ENCODE measurements around the gene KPNA3. TPM values are rescaled to one million over a fixed set of nuclear protein-coding genes. Genes with fewer than 3 reads are reported as not detected.

Gene KPNA3
- total RNA-seq, 1 donor from 2014 or later = 46.6 TPM

DNA sequence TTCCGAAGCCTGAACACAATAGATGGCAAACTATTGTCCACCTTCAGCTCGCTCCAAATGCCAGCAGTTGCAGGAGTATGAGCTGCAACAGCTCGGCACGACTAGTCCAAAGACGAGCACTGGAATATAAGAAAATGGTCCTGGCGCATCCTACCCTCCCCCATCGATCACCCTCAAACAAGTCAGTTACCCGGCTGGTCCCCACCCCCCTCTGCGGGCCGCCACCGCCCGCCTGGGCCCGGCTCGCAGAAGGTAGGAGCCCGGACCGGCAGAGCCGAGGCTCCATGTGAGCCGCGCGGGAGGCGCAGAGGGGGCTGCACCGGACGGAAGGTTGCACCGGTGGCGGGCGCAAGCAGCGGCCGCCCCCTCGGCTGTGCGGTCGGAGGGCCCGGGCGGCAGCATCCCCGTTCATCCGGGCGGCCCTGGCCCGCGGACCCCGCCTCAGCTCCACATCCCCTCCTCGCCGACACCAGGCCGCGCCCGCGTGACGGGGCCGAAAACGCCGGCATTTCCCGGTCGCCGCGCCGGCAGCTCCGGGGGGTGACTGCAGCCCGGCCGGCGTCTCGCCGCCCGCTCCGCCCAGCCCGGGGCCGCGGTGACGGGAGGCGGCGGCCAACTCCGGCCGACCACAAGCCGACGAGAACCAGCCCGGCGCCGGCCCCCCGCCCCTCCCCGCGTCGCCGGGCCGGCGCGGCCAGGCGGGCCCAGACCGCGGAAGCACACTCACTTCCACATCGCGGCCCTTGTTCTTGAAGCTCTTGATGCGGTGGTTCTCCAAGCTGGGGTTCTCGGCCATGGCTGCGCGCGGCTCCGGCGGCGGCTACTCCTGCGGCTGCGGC, 552 bp downstream of the KPNA3 start:
- Mint-ChIP-seq H3K4me1 (ENCODE audit: low read depth, unreplicated experiment) (peaks cover 15% of the 10 kb centered on the region), H3K4me3 (ENCODE audit: unreplicated experiment) (peak overlapping the region; percentile 95), H3K9me3 (ENCODE audit: unreplicated experiment) (peaks cover 12% of the 10 kb centered on the region), H3K27me3 (ENCODE audit: unreplicated experiment) (peaks cover 7% of the 10 kb centered on the region), H3K36me3 (ENCODE audit: unreplicated experiment) (peaks cover 6% of the 10 kb centered on the region), H3K27ac (ENCODE audit: unreplicated experiment) (peak overlapping the region; percentile 97)
- peak; percentile 72 for DNase-seq
- no peak for TF ChIP-seq CTCF (IDR thresholded peaks at IDR 0.05; ENCODE audit: partially characterized antibody, unreplicated experiment)

- Mint-ChIP-seq H3K4me1 (ENCODE audit: low read depth, unreplicated experiment) (peaks cover 15% of the 10 kb centered on the region), H3K27me3 (ENCODE audit: unreplicated experiment) (peaks cover 7% of the 10 kb centered on the region), H3K4me3 (ENCODE audit: unreplicated experiment) (peak overlapping the region; percentile 95), H3K36me3 (ENCODE audit: unreplicated experiment) (peaks cover 6% of the 10 kb centered on the region), H3K27ac (ENCODE audit: unreplicated experiment) (peak overlapping the region; percentile 97), H3K9me3 (ENCODE audit: unreplicated experiment) (peaks cover 12% of the 10 kb centered on the region)
- DNase-seq = no peak
- no peak for TF ChIP-seq CTCF (IDR thresholded peaks at IDR 0.05; ENCODE audit: partially characterized antibody, unreplicated experiment)
These were observed 1.2 kb downstream of the KPNA3 start for GRCh38 chr13:49791315-49791710.

GRCh38 chr13:49789968-49790367, 2.5 kb downstream of the KPNA3 start:
- H3K27ac Mint-ChIP-seq (ENCODE audit: unreplicated experiment) = peak overlapping the region; percentile 9

DNA sequence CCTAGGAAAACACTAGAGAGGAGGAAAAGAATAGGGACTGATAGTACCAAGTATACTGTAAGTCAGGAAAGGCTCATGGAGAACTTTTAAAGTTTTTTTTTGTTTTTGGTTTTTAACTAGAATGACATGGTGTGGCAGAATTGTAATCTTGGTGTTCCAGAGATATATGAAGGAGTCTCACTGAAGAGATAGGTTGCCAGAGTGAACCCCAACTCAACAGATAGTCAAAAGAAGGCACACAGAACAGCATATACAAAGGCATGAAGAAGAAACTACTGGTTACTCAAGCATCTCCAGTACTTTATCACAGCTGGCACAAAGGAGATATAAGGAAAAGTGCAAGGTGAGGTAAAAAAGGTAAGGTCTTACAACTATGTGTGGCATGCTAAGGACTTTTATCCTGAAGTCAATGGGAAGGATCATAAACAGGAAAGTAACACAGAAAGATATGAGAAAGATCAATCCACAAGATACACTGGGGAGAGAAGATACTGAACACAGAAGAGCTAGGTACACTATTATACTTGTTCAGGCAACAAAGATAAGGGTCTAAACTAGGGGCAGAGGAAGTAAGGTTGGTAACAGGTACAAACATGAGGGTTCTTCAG, 6.0 kb downstream of the KPNA3 start:
- H3K27me3 Mint-ChIP-seq (ENCODE audit: unreplicated experiment) = peaks cover 2% of the 10 kb centered on the region
- H3K9me3 Mint-ChIP-seq (ENCODE audit: unreplicated experiment) = peaks cover 5% of the 10 kb centered on the region
- no peak overlapping the region for H3K4me3 Mint-ChIP-seq (ENCODE audit: unreplicated experiment)
- DNase-seq = no peak
- no peak overlapping the region for H3K27ac Mint-ChIP-seq (ENCODE audit: unreplicated experiment)
- no peak for TF ChIP-seq CTCF (IDR thresholded peaks at IDR 0.05; ENCODE audit: partially characterized antibody, unreplicated experiment)
- peaks cover 33% of the 10 kb centered on the region for H3K4me1 Mint-ChIP-seq (ENCODE audit: low read depth, unreplicated experiment)
- peaks cover 4% of the 10 kb centered on the region for H3K36me3 Mint-ChIP-seq (ENCODE audit: unreplicated experiment)

More at GRCh38 chr13:49789968-49790367, 2.5 kb downstream of the KPNA3 start:
- H3K27me3 Mint-ChIP-seq (ENCODE audit: unreplicated experiment) = peaks cover 7% of the 10 kb centered on the region
- peaks cover 11% of the 10 kb centered on the region for H3K9me3 Mint-ChIP-seq (ENCODE audit: unreplicated experiment)
- TF ChIP-seq CTCF (IDR thresholded peaks at IDR 0.05; ENCODE audit: partially characterized antibody, unreplicated experiment) = no peak
- H3K4me1 Mint-ChIP-seq (ENCODE audit: low read depth, unreplicated experiment) = peaks cover 17% of the 10 kb centered on the region
- DNase-seq = no peak
- H3K4me3 Mint-ChIP-seq (ENCODE audit: unreplicated experiment) = peak overlapping the region; percentile 66
- H3K36me3 Mint-ChIP-seq (ENCODE audit: unreplicated experiment) = peaks cover 6% of the 10 kb centered on the region

All from glutamatergic neuron (in vitro differentiated cells).